Right atrium auricular region (tissue), 2 donors: ENCODE results near the gene MYO15B. TPM values are rescaled to one million over a fixed set of nuclear protein-coding genes. Genes with fewer than 3 reads are reported as not detected.
"Not testable (repeated sequence)": the region's sequence is repeated elsewhere in the genome, so short reads cannot be mapped to it uniquely, and the experiment has no call there.

Source experiments
- DNase-seq: peaks from one replicate; pipeline ENCODE4 v3.0.0-alpha.2; 2019; ENCODE audit warnings: low spot score
- H3K27ac ChIP-seq, 2 donors: fragments of 200-600 bp; sonication (generic); 1 replicate in 1 of 2; 2 replicates in 1 of 2; pipeline ENCODE4 v1.5.1; 2016 to 2019
- H3K27me3 ChIP-seq, 2 donors: fragments of 200-600 bp; sonication (generic); one replicate each; pipeline versions ENCODE4 v1.5.1 to v1.6.0; 2017 to 2019
- H3K36me3 ChIP-seq: fragments of 200-600 bp; sonication (generic); one replicate; pipeline ENCODE4 v1.5.1; 2016
- H3K4me1 ChIP-seq, 2 donors: fragments of 200-600 bp; sonication (generic); one replicate each; pipeline versions ENCODE4 v1.5.1 to v1.6.0; 2017 to 2019
- H3K4me3 ChIP-seq, 2 donors: fragments of 200-600 bp; sonication (generic); 1 replicate in 1 of 2; 2 replicates in 1 of 2; pipeline ENCODE4 v1.5.1; 2017 to 2019; ENCODE audit warnings: mild to moderate bottlenecking in 1 of 2, moderate library complexity in 1 of 2
- H3K9me3 ChIP-seq, 2 donors: fragments of 200-600 bp; sonication (generic); one replicate each; pipeline ENCODE4 v1.5.1; 2019
- total RNA-seq, 2 donors: library from RNA; depleted of rRNA; stranded (reverse); fragments of >200 nt; gene quantifications; one replicate each; pipeline ENCODE4 v1.1.0, GENCODE V29; 2016
- TF ChIP-seq, protein P1 (sequence below), 2 donors: fragments of 200-600 bp; sonication (generic); IDR thresholded peaks; one replicate each; pipeline ENCODE4 v1.5.1; 2019; ENCODE audit warnings: antibody characterized with exemption in 2 of 2

Gene MYO15B
- total RNA-seq, 2 donors from 2014 or later: 29.3 to 34.3 TPM

DNA sequence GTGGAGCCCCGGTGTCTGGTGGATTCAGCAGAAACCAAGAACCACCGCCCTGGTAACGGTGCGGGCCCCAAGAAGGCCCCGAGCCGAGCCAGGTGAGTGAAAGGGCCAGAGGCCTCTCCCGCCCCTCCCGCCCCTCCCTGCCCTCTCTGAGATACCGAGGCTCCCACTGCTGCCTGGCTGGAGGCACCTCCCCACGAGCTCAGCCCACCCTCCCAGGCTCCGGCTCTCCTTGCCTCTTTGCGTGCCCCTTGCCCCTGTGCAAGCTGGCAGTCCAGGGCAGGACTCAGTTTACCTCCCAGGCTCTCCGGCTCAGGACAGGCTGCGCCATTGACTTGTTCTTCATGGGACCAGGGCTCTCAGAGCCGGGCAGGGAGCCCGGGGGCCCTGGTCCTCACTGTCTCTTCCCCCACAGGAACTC lies 14.1 kb upstream of the MYO15B start:
- no peak for DNase-seq
- H3K27ac ChIP-seq: no peak overlapping the region
- H3K4me3 ChIP-seq: no peak overlapping the region
- TF ChIP-seq, protein P1, sequence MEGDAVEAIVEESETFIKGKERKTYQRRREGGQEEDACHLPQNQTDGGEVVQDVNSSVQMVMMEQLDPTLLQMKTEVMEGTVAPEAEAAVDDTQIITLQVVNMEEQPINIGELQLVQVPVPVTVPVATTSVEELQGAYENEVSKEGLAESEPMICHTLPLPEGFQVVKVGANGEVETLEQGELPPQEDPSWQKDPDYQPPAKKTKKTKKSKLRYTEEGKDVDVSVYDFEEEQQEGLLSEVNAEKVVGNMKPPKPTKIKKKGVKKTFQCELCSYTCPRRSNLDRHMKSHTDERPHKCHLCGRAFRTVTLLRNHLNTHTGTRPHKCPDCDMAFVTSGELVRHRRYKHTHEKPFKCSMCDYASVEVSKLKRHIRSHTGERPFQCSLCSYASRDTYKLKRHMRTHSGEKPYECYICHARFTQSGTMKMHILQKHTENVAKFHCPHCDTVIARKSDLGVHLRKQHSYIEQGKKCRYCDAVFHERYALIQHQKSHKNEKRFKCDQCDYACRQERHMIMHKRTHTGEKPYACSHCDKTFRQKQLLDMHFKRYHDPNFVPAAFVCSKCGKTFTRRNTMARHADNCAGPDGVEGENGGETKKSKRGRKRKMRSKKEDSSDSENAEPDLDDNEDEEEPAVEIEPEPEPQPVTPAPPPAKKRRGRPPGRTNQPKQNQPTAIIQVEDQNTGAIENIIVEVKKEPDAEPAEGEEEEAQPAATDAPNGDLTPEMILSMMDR (IDR thresholded peaks at IDR 0.05): no peak
- H3K36me3 ChIP-seq: no peaks in the 10 kb centered on the region
- H3K4me1 ChIP-seq: peaks cover 0 to 1% of the 10 kb centered on the region in 2 donors
- no peaks in the 10 kb centered on the region for H3K9me3 ChIP-seq
- no peaks in the 10 kb centered on the region for H3K27me3 ChIP-seq

DNA sequence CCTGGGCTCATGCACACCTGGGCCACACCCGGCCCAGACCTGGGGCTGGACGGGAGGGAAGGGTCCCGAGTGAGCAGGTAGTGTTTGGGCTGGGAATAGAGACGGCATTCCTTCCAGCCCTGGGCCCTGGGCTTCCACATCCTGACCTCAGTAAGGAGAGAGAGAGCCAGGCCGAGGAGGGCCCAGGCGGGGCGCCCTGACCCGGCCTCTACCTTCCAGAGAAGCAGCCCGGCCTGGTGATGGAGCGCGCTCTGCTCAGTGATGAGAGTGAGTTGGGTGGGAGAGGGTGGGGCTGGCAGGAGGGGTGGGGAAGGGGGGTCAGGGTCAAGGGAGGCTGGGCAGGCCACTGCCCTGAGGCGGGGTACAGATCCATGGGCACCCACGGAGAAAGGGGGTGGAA lies 13.6 kb upstream of the MYO15B start:
- H3K27me3 ChIP-seq: no peaks in the 10 kb centered on the region
- peaks cover 0 to 6% of the 10 kb centered on the region in 2 donors for H3K4me1 ChIP-seq
- no peak overlapping the region for H3K4me3 ChIP-seq
- no peaks in the 10 kb centered on the region for H3K9me3 ChIP-seq
- H3K36me3 ChIP-seq: no peaks in the 10 kb centered on the region
- DNase-seq: no peak
- TF ChIP-seq, protein P1 (IDR thresholded peaks at IDR 0.05): no peak
- H3K27ac ChIP-seq: no peak overlapping the region

DNA sequence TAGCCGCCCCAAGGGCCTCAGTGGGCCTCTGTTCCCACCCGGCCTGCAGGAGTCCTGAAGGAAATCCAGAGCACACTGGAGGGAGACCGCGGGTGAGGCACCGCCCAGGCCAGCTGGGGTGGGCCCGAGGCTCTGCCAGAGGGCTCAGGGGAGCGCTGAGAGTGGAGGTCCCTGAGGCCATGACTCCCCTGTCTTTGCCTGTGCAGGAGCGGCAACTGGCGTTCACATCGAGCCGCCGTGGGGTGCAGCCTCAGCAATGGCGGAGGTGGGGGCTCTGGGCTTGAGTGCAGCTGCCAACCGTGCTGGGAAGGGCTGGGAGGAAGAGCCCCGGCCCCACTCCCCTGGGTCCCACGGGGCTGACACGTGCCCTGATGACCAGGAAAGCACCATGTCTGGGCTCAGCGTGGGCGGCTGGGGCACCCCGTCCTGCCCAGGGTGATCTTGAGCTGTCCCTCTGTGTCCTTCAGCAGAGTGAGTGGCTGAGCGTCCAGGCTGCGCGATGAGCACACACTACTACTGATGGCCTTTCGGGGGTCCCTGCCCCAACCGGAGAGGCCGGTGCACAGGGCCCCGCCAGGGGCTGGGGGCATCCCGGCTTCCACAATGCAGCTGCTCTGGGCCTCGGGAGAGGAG lies 13.1 kb upstream of the MYO15B start:
- DNase-seq: no peak
- H3K9me3 ChIP-seq: no peaks in the 10 kb centered on the region
- TF ChIP-seq, protein P1 (IDR thresholded peaks at IDR 0.05): no peak
- H3K27ac ChIP-seq: no peak overlapping the region
- no peaks in the 10 kb centered on the region for H3K36me3 ChIP-seq
- no peak overlapping the region for H3K4me3 ChIP-seq
- no peaks in the 10 kb centered on the region for H3K27me3 ChIP-seq
- H3K4me1 ChIP-seq: peaks cover 0 to 8% of the 10 kb centered on the region in 2 donors

DNA sequence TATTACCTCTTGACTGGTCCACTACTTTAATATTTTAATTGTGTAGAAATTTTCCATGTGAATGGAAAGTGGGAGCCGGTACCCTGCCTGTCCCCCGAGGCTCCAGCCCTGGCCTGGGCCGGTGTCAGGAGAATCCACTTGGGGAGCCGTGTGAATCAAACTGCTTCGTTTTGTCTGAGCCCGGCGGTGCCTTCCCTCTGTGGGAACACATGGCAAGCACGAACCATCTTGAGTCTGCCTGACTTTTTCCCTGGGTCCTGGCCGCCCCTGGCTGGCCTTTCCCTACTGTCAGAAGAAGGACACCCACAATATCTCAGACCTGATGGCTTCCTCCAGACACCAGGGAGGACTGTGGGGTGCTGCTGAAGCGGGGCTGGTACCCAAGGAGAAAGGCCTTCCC lies 12.4 kb upstream of the MYO15B start:
- H3K4me3 ChIP-seq: no peak overlapping the region
- H3K27me3 ChIP-seq: no peaks in the 10 kb centered on the region
- H3K4me1 ChIP-seq: peaks cover 0 to 8% of the 10 kb centered on the region in 2 donors
- H3K36me3 ChIP-seq: no peaks in the 10 kb centered on the region
- DNase-seq: no peak
- TF ChIP-seq, protein P1 (IDR thresholded peaks at IDR 0.05): no peak
- no peaks in the 10 kb centered on the region for H3K9me3 ChIP-seq
- no peak overlapping the region for H3K27ac ChIP-seq

DNA sequence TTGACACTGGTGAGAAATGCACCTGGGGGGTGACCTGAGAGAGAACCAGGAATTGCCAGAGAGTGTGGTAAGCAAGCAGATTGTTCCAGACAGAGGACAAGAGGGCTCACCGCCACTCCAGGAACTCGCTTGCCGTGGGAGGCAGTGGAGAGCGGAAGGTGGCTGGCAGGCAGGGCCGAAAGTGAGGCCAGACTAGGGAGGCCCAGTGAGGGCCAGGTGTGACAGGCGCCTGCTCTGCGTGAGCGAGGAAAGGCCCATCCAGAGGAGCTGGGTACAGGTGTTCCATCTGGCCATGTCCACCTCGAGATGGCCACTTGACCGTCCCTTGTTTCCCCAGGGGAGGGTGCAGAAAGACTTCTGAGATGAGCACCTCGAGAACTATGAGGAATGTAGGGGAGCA lies 11.9 kb upstream of the MYO15B start:
- no peak for DNase-seq
- Histone ChIP-seq H3K36me3 (no peaks in the 10 kb centered on the region), H3K4me3 (no peak overlapping the region), H3K27me3 (no peaks in the 10 kb centered on the region), H3K27ac (no peak overlapping the region), H3K9me3 (no peaks in the 10 kb centered on the region), H3K4me1 (peaks cover 0 to 8% of the 10 kb centered on the region in 2 donors)
- TF ChIP-seq, protein P1 (IDR thresholded peaks at IDR 0.05): no peak

DNA sequence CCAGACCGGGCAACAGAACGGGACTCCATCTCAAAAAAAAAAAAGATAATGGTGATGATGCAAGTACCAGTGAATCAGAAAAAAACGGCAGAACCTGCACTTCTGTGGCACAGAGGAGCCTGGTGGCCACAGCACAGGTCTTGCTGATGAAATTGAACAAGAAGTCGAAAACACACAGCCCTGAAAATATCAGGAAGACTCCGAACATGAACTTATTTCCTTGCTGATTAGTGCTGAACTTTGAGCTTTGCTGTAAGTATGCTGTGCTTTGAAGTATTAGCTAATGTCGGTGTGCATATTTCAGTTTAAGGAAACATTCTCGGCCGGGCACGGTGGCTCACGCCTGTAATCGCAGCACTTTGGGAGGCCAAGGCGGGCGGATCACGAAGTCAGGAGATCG lies 10.9 kb upstream of the MYO15B start:
- no peak for DNase-seq
- H3K36me3 ChIP-seq: no peaks in the 10 kb centered on the region
- TF ChIP-seq, protein P1 (IDR thresholded peaks at IDR 0.05): no peak
- peaks cover 0 to 8% of the 10 kb centered on the region in 2 donors for H3K4me1 ChIP-seq
- H3K4me3 ChIP-seq: no peak overlapping the region
- H3K9me3 ChIP-seq: no peaks in the 10 kb centered on the region
- H3K27me3 ChIP-seq: no peaks in the 10 kb centered on the region
- H3K27ac ChIP-seq: no peak overlapping the region

DNA sequence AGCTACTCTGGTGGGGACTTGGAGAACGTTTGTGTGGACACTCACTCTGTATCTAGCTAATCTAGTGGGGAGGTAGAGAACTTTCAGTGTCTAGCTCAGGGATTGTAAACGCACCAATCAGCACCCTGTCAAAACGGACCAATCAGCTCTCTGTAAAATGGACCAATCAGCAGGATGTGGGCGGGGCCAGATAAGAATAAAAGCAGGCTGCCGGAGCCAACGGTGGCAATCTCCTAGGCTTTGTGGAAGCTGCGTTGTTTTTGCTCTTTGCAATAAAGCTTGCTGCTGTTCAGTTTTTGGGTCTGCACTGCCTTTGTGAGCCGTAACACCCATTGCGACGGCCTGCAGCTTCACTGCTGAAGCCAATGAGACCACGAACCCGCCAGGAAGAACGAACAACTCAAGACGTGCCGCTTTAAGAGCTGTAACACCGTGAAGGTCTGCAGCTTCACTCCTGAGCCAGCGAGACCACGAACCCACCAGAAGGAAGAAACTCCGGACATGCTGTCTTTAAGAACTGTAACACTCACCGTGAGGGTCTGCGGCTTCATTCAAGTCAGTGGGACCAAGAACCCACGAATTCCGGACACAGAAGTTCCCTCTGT lies 6.4 kb upstream of the MYO15B start:
- H3K4me3 ChIP-seq, H3K9me3 ChIP-seq, H3K4me1 ChIP-seq, H3K27me3 ChIP-seq, H3K36me3 ChIP-seq, DNase-seq, H3K27ac ChIP-seq: not testable (repeated sequence)

DNA sequence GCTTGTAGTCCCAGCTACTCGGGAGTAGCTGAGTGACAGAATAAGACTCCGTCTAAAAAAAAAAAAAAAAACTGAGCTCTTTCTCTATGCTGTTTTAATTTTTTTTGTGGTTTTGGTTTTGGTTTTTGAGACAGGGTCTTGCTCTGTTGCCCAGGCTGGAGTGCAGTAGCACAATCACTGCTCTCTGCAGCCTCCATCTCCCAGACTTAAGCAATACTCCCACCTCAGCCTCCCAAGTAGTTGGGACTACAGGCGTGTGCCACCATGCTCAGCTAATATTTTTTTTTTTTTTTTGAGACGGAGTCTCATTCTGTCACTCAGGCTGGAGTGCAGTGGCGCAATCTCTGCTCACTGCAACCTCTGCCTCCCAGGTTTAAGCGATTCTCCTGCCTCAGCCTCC lies 4.4 kb upstream of the MYO15B start:
- not testable (repeated sequence) for H3K36me3 ChIP-seq, DNase-seq, H3K27ac ChIP-seq, H3K4me3 ChIP-seq, H3K9me3 ChIP-seq, H3K27me3 ChIP-seq
- peaks cover 0 to 17% of the 10 kb centered on the region in 2 donors for H3K4me1 ChIP-seq
